Neural cell (in vitro differentiated cells): Measurements from ENCODE around the gene ERC2. TPM values are rescaled to one million over a fixed set of nuclear protein-coding genes. Genes with fewer than 3 reads are reported as not detected.

Experiments
- H2AFZ ChIP-seq: fragments of 200-600, 300-800 bp; sonication (generic), shearing (Covaris generic); 2 replicates; pipeline ENCODE4 v1.6.0; 2014; ENCODE audit warnings: low read depth, mild to moderate bottlenecking, antibody characterized with exemption, low read length, moderate library complexity
- H3F3A ChIP-seq: fragments of 200-600 bp; shearing (Covaris generic); 2 replicates; pipeline ENCODE4 v1.6.1; 2016; ENCODE audit warnings: mild to moderate bottlenecking, moderate library complexity, mixed read lengths, antibody characterized with exemption, low read length; ENCODE audit not compliant: insufficient read depth, poor library complexity, severe bottlenecking
- H3K27ac ChIP-seq: fragments of 200-600, 300-800 bp; sonication (generic), shearing (Covaris generic); 2 replicates; pipeline ENCODE4 v1.5.1; 2014; ENCODE audit warnings: mild to moderate bottlenecking, low read length, moderate library complexity
- H3K27me3 ChIP-seq: fragments of 300-800, 200-600 bp; sonication (generic), shearing (Covaris generic); 2 replicates; pipeline ENCODE4 v1.6.0; 2014; ENCODE audit warnings: mild to moderate bottlenecking, low read depth, low read length, moderate library complexity; ENCODE audit not compliant: insufficient read depth
- H3K36me3 ChIP-seq: fragments of 300-800, 200-600 bp; sonication (generic), shearing (Covaris generic); 2 replicates; pipeline ENCODE4 v1.5.1; 2014; ENCODE audit warnings: mild to moderate bottlenecking, antibody characterized with exemption, low read length, moderate library complexity; ENCODE audit not compliant: insufficient read depth
- H3K4me2 ChIP-seq: fragments of 300-800, 200-600 bp; sonication (generic), shearing (Covaris generic); 2 replicates; pipeline ENCODE4 v1.6.0; 2014; ENCODE audit warnings: mild to moderate bottlenecking, low read length
- H3K4me3 ChIP-seq: fragments of 300-800, 200-600 bp; sonication (generic), shearing (Covaris generic); 2 replicates; pipeline ENCODE4 v1.5.1; 2014; ENCODE audit warnings: mild to moderate bottlenecking, low read length, moderate library complexity
- H3K79me2 ChIP-seq: fragments of 200-600 bp; shearing (Covaris generic); replicated peaks from 2 replicates; pipeline ENCODE4 v1.6.0; 2014; ENCODE audit warnings: mild to moderate bottlenecking, low read length, moderate library complexity; ENCODE audit not compliant: insufficient read depth
- H3K9ac ChIP-seq: fragments of 300-800, 200-600 bp; sonication (generic), shearing (Covaris generic); 2 replicates; pipeline ENCODE4 v1.6.1; 2016; ENCODE audit warnings: mild to moderate bottlenecking, low read length, mixed read lengths
- H3K9me2 ChIP-seq: fragments of 200-600 bp; shearing (Covaris generic); 2 replicates; pipeline ENCODE4 v1.6.1; 2016; ENCODE audit warnings: mild to moderate bottlenecking, low read length, mixed read lengths; ENCODE audit not compliant: insufficient read depth
- H3K9me3 ChIP-seq: fragments of 200-600, 300-800 bp; sonication (generic), shearing (Covaris generic); 2 replicates; pipeline ENCODE4 v1.6.1; 2016; ENCODE audit warnings: mild to moderate bottlenecking, mixed run types, low read length, moderate library complexity, mixed read lengths
- H4K20me1 ChIP-seq: fragments of 200-600 bp; shearing (Covaris generic); 2 replicates; pipeline ENCODE4 v1.6.1; 2016; ENCODE audit warnings: mild to moderate bottlenecking, mixed run types; ENCODE audit not compliant: insufficient read depth
- CTCF ChIP-seq: fragments of 450-650 bp; IDR thresholded peaks from 2 replicates; pipeline ENCODE4 v1.5.1; 2014; ENCODE audit warnings: antibody characterized with exemption, mild to moderate bottlenecking, moderate library complexity; ENCODE audit not compliant: poor library complexity, severe bottlenecking
- EP300 ChIP-seq: fragments of 450-650 bp; conservative IDR thresholded peaks from 2 replicates; pipeline ENCODE4 v1.6.1; 2014; ENCODE audit warnings: antibody characterized with exemption, mild to moderate bottlenecking, moderate library complexity; ENCODE audit not compliant: poor library complexity, severe bottlenecking
- EZH2 ChIP-seq: fragments of 200-600, 300-800 bp; shearing (Covaris generic), sonication (generic); IDR thresholded peaks from 2 replicates; pipeline ENCODE4 v1.6.1; 2014; ENCODE audit warnings: antibody characterized with exemption, low read length, borderline replicate concordance, mild to moderate bottlenecking; ENCODE audit not compliant: insufficient read depth, poor library complexity, severe bottlenecking
- MXI1 ChIP-seq: fragments of 450-650 bp; conservative IDR thresholded peaks from 2 replicates; pipeline ENCODE4 v1.6.1; 2014; ENCODE audit warnings: antibody characterized with exemption, mild to moderate bottlenecking; ENCODE audit not compliant: poor library complexity, severe bottlenecking
- POLR2AphosphoS5 ChIP-seq: IDR thresholded peaks from 2 replicates; pipeline ENCODE4 v1.6.1; 2012
- RAD21 ChIP-seq: fragments of 450-650 bp; conservative IDR thresholded peaks from 2 replicates; pipeline ENCODE4 v1.6.1; 2014; ENCODE audit warnings: antibody characterized with exemption, mild to moderate bottlenecking, moderate library complexity
- SMC3 ChIP-seq: fragments of 450-650 bp; conservative IDR thresholded peaks from 2 replicates; pipeline ENCODE4 v1.6.1; 2014; ENCODE audit warnings: antibody characterized with exemption, mild to moderate bottlenecking, moderate library complexity; ENCODE audit not compliant: poor library complexity
- TAF1 ChIP-seq: IDR thresholded peaks from 2 replicates; pipeline ENCODE4 v1.6.1; 2012; ENCODE audit warnings: low read depth
- polyA plus RNA-seq: library from polyadenylated mRNA; depleted of rRNA; stranded (reverse); fragments of >200 nt; gene quantifications from 2 replicates; pipeline ENCODE4 v1.2.3, GENCODE V29; 2014
- TF ChIP-seq, protein P1 (sequence below): IDR thresholded peaks from 2 replicates; pipeline ENCODE4 v1.6.1; 2012; ENCODE audit warnings: borderline replicate concordance

ERC2 gene
- polyA plus RNA-seq, 1 donor from 2014 or later, result 60.4 TPM

DNA sequence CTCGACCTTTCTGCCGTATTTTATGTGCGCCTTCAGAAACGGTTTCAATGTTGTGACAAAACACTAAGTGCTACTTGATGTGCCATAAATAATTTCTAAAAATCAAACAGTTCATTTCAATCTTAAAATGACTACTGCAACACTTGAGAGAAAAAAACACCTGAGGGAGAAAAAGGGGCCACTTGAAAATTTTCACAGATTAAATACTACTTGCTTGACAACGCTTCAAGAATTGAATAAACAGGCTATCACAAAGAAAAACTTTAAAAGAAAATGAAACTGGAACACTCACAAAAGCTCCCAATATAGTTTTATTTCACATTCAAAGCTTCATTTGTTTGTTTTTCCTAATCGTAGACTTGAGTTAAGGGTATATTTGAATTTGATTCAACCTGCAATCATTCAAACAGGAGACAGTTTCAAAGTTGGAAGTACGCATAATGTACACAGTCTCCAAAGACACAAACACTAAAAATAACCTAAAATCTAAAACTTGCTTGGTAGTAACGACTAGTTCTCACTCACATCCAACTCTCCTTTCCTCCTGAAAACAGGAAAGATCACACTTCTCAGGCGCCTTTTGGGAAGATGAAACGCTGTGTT, 380.7 kb downstream of the ERC2 start:
- no peaks in the 10 kb centered on the region for H3K27me3 ChIP-seq
- H3F3A ChIP-seq, result no peaks in the 10 kb centered on the region
- H2AFZ ChIP-seq, result no peak overlapping the region
- no peak for TF ChIP-seq RAD21
- TF ChIP-seq, protein P1, sequence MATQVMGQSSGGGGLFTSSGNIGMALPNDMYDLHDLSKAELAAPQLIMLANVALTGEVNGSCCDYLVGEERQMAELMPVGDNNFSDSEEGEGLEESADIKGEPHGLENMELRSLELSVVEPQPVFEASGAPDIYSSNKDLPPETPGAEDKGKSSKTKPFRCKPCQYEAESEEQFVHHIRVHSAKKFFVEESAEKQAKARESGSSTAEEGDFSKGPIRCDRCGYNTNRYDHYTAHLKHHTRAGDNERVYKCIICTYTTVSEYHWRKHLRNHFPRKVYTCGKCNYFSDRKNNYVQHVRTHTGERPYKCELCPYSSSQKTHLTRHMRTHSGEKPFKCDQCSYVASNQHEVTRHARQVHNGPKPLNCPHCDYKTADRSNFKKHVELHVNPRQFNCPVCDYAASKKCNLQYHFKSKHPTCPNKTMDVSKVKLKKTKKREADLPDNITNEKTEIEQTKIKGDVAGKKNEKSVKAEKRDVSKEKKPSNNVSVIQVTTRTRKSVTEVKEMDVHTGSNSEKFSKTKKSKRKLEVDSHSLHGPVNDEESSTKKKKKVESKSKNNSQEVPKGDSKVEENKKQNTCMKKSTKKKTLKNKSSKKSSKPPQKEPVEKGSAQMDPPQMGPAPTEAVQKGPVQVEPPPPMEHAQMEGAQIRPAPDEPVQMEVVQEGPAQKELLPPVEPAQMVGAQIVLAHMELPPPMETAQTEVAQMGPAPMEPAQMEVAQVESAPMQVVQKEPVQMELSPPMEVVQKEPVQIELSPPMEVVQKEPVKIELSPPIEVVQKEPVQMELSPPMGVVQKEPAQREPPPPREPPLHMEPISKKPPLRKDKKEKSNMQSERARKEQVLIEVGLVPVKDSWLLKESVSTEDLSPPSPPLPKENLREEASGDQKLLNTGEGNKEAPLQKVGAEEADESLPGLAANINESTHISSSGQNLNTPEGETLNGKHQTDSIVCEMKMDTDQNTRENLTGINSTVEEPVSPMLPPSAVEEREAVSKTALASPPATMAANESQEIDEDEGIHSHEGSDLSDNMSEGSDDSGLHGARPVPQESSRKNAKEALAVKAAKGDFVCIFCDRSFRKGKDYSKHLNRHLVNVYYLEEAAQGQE, result no peak
- TF ChIP-seq MXI1, result no peak
- TF ChIP-seq EP300, result no peak
- TF ChIP-seq TAF1, result no peak
- TF ChIP-seq SMC3, result no peak
- TF ChIP-seq EZH2, result no peak
- no peak for TF ChIP-seq POLR2AphosphoS5
- no peak for TF ChIP-seq CTCF
- no peak overlapping the region for H3K4me2 ChIP-seq
- H4K20me1 ChIP-seq, result no peaks in the 10 kb centered on the region
- no peaks in the 10 kb centered on the region for H3K9me2 ChIP-seq
- H3K79me2 ChIP-seq, result no peaks in the 10 kb centered on the region
- H3K36me3 ChIP-seq, result no peaks in the 10 kb centered on the region
- no peak overlapping the region for H3K9ac ChIP-seq
- no peak overlapping the region for H3K27ac ChIP-seq
- H3K4me3 ChIP-seq, result no peak overlapping the region
- no peaks in the 10 kb centered on the region for H3K9me3 ChIP-seq

DNA sequence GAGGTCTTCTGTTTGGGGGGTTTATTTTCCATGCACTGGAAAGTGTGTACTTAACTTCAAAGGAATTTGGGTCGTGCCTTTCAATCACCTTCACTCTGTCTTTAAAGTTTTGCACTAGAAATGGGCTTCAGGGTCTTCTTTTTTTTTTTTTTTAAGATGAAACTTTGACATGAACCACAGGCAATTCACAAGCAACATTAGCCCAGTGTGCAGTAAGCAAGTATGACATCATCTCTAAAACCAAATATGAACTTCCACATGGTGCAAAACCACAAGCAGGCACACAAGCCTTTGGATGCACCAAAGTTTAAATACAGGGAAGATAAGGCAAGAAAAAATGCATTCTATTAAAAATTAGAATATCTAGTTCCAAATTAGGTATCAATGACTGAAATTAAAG, 381.9 kb downstream of the ERC2 start:
- Histone ChIP-seq H3K27me3 (no peaks in the 10 kb centered on the region), H3K9me3 (no peaks in the 10 kb centered on the region), H2AFZ (no peak overlapping the region), H3F3A (no peaks in the 10 kb centered on the region), H3K9ac (no peak overlapping the region), H4K20me1 (no peaks in the 10 kb centered on the region), H3K36me3 (no peaks in the 10 kb centered on the region), H3K27ac (no peak overlapping the region), H3K79me2 (no peaks in the 10 kb centered on the region), H3K4me2 (no peak overlapping the region), H3K4me3 (no peak overlapping the region), H3K9me2 (no peaks in the 10 kb centered on the region)
- TF ChIP-seq, protein P1, result no peak
- TF ChIP-seq CTCF, result no peak
- TF ChIP-seq EZH2, result no peak
- TF ChIP-seq MXI1, result no peak
- no peak for TF ChIP-seq EP300
- TF ChIP-seq RAD21, result no peak
- TF ChIP-seq POLR2AphosphoS5, result no peak
- TF ChIP-seq TAF1, result no peak
- TF ChIP-seq SMC3, result no peak
